GM08714 (cell line): ENCODE results near the gene GPX3.

Experiments used
- H3K4me3 ChIP-seq: fragments of 200-500 bp; sonication (Bioruptor generic); 2 replicates; pipeline ENCODE4 v1.5.1; 2014; ENCODE audit warnings: mild to moderate bottlenecking, low read length, inconsistent platforms
- ZNF274 ChIP-seq: IDR thresholded peaks from 2 replicates; pipeline ENCODE4 v1.6.1; 2012; ENCODE audit warnings: mild to moderate bottlenecking, low read depth, low read length

Gene GPX3

GRCh38 chr5:151020304-151021110 is at the start of gene GPX3:
TSS of gene GPX3 (plus strand) at chr5:151020591. CDS start at chr5:151020655, 64 bp downstream.
- H3K4me3 ChIP-seq = peak within 1 kb of the TSS; percentile 32; the same call in 1 of the 2 replicates
- TF ChIP-seq ZNF274 = no peak

- no peak for TF ChIP-seq ZNF274
- no peak overlapping the region for H3K4me3 ChIP-seq
These were observed 41.8 kb upstream of the GPX3 start for GRCh38 chr5:150978590-150978989.

GRCh38 chr5:150987746-150988145 is 32.6 kb upstream of the GPX3 start:
- no peak for TF ChIP-seq ZNF274

GRCh38 chr5:150989695-150990094 is 30.7 kb upstream of the GPX3 start:
- no peak overlapping the region for H3K4me3 ChIP-seq
- TF ChIP-seq ZNF274 = no peak

More at GRCh38 chr5:150987746-150988145, 32.6 kb upstream of the GPX3 start:
- H3K4me3 ChIP-seq = no peak overlapping the region

- no peak for TF ChIP-seq ZNF274
- no peak overlapping the region for H3K4me3 ChIP-seq
These were observed 27.7 kb upstream of the GPX3 start for GRCh38 chr5:150992705-150993104.

- H3K4me3 ChIP-seq = no peak overlapping the region
These were observed 27.0 kb upstream of the GPX3 start for GRCh38 chr5:150993422-150993821.

GRCh38 chr5:150993826-150994412 is 26.5 kb upstream of the GPX3 start:
- no peak for TF ChIP-seq ZNF274
- H3K4me3 ChIP-seq = no peak overlapping the region

More at GRCh38 chr5:150993422-150993821, 27.0 kb upstream of the GPX3 start:
- no peak for TF ChIP-seq ZNF274

- no peak for TF ChIP-seq ZNF274
- no peak overlapping the region for H3K4me3 ChIP-seq
These were observed 20.5 kb upstream of the GPX3 start for GRCh38 chr5:150999704-151000442.

GRCh38 chr5:151001436-151001835 is 19.0 kb upstream of the GPX3 start:
- TF ChIP-seq ZNF274 = no peak
- no peak overlapping the region for H3K4me3 ChIP-seq

- no peak for TF ChIP-seq ZNF274
- no peak overlapping the region for H3K4me3 ChIP-seq
These were observed 18.1 kb upstream of the GPX3 start for GRCh38 chr5:151002250-151002649.

- TF ChIP-seq ZNF274 = no peak
These were observed 17.5 kb upstream of the GPX3 start for GRCh38 chr5:151002681-151003502.

GRCh38 chr5:151003503-151003860 is 16.9 kb upstream of the GPX3 start:
- H3K4me3 ChIP-seq = no peak overlapping the region
- TF ChIP-seq ZNF274 = no peak

More at GRCh38 chr5:151002681-151003502, 17.5 kb upstream of the GPX3 start:
- H3K4me3 ChIP-seq = no peak overlapping the region

- H3K4me3 ChIP-seq = no peak overlapping the region
- no peak for TF ChIP-seq ZNF274
These were observed 15.9 kb upstream of the GPX3 start for GRCh38 chr5:151004499-151004898.
